Fibroblast of peridontal ligament (primary cell): ENCODE measurements around the gene TMEM109.
A peak's percentile ranks its signal among the peaks of the same experiment; 100 is the strongest.

Experiments used
- DNase-seq: peaks from one replicate; pipeline ENCODE4 v3.0.0-alpha.2; 2010; ENCODE audit errors: extremely low read depth

Gene TMEM109

GRCh38 chr11:60925868-60926267 is 11.9 kb downstream of the TMEM109 start:
- peak; percentile 16 for DNase-seq

- no peak for DNase-seq
Measured at GRCh38 chr11:60926500-60926899, 12.5 kb downstream of the TMEM109 start.

GRCh38 chr11:60927061-60927592 is 13.2 kb downstream of the TMEM109 start:
- DNase-seq: no peak

DNA sequence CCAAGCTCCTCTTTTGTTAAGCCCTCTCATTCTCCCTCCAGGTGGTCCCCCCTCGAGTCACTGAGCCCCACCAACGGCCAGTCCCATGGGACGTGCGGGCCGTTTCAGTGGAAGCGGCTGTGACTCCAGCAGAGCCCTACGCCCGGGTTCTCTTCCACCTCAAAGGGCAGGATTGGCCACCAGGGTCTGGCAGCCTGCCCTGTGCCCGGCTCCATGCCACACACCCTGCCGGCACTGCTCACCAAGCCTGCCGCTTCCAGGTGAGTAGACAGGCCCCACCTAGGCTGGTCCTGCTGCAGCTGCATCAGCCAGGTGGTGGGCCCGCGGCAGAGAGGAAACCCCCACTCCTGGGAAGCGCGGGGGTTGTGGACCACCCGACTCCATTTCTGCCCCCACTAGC is 13.6 kb downstream of the TMEM109 start:
- no peak for DNase-seq

DNA sequence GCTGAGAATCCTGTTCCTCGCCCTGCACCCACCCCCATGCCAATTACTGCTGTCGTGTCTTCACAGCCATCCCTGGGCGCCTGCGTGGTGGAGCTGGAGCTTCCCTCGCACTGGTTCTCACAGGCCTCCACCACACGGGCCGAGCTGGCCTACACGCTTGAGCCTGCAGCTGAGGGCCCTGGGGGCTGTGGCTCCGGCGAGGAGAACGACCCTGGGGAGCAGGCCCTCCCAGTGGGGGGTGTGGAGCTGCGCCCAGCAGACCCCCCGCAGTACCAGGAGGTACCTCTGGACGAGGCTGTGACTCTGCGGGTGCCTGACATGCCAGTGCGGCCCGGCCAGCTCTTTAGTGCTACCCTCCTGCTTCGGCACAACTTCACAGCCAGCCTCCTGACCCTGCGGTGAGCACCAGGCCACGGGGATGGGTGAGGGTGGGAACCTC is 14.6 kb downstream of the TMEM109 start:
- no peak for DNase-seq

GRCh38 chr11:60929764-60930163 is 15.8 kb downstream of the TMEM109 start:
- no peak for DNase-seq

DNA sequence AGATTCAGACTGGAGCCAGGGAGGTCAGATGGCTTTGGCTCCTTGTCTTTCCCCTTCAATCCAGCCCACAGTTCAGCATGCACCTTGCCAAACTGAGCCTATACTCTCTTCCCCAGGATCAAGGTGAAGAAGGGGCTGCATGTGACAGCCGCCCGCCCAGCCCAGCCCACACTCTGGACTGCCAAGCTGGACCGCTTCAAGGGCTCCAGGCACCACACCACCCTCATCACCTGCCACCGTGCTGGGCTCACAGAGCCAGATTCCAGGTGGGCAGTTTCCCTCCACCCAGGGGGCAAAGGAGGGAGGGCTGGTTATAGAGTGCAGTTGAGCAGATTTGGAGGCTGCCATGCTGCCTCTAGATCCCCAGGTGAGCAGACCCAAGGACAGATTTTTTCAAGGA is 16.4 kb downstream of the TMEM109 start:
- DNase-seq: no peak

DNA sequence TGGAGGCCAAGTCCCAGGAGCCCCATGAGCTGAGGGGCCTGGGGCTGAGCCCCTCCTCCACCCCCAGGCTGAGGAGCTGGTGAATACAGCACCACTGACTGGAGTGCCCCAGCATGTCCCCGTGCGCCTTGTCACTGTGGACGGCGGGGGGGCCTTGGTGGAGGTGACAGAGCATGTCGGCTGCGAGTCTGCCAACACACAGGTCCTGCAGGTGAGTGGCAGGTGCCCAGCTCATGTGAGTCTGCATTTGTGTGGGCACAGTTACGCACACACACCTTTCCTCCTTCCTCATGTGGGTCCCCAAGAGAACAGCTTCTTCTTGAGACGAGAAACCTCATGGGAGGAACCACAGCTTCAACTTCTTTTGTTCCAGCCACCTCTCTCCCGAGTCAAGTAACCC is 18.0 kb downstream of the TMEM109 start:
- no peak for DNase-seq

GRCh38 chr11:60932605-60933356 is 18.8 kb downstream of the TMEM109 start:
- DNase-seq: no peak

DNA sequence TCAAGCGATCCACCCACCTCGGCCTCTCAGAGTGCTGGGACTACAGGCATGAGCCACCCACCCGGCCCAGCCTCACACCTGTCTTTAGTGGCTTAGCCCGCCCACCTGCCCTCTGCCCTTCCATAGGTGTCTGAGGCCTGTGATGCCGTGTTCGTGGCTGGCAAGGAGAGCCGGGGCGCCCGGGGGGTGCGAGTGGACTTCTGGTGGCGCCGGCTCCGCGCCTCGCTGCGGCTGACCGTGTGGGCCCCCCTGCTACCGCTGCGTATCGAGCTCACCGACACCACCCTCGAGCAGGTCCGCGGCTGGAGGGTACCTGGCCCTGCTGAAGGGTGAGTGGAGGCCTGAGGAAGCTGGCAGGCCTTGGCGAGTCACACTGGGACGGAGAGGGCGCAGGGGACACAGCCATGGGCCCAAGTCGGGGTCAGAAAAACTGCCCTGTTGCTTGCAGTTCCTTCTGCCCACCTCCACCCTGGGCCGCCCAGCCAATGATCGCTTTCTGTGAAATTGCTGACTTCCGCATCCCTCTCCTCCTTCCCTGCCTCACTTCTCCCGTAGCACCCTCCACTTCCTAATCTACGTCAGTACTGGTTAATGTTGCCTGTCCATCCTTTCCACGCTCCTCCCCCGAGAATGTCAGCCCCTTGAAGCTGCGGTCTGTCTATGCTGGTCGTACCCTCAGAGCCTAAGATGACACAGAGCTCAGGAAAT is 19.6 kb downstream of the TMEM109 start:
- DNase-seq: no peak

DNA sequence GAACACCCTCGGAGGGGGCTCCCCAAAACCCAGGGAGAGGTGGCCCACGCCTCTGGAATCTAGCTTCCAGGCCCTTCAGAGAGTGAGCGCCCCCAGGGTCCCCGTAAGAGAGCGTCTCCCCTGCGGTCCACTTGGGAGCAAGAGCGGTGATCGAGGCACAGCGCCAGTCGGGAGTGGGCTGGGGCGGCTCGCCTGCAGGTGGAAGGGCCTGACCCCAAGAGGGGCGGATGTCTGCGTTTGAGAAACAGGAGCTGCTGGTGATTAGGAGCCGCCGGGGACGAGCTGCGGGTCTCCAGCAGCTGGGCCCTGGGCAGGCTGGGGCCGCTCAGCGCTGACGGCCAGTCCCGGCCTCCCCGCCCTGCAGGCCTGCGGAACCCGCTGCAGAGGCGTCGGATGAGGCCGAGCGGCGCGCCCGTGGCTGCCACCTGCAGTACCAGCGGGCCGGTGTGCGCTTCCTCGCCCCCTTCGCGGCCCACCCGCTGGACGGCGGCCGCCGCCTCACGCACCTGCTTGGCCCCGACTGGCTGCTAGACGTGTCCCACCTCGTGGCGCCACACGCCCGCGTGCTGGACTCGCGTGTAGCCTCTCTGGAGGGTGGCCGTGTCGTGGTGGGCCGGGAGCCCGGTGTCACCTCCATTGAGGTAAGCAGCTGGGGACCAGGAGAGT is 20.3 kb downstream of the TMEM109 start:
- DNase-seq: no peak

- DNase-seq: no peak
Measured at GRCh38 chr11:60934790-60935605, 21.0 kb downstream of the TMEM109 start.

DNA sequence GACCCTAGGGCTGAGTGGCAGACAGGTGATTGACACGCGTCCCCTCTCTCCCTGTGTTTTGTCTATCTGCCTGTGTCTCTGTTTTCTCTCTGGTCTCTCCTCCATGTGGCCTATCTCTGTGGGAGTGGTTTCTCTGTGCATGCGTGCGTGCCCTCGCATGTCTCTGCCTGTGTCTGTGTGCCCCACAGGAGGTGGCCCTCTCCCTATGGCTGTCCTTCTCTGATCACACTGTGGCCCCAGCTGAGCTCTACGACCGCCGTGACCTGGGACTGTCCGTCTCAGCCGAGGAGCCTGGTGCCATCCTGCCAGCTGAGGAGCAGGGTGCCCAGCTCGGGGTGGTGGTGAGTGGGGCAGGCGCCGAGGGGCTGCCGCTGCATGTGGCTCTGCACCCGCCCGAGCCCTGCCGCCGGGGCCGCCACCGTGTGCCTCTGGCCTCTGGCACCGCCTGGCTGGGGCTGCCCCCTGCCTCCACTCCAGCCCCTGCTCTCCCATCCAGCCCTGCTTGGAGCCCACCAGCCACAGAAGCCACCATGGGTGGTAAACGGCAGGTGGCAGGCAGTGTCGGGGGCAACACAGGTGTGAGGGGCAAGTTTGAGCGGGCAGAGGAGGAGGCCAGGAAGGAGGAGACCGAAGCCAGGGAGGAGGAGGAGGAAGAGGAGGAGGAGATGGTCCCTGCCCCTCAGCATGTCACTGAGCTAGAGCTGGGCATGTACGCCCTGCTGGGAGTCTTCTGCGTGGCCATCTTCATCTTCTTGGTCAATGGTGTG is 21.9 kb downstream of the TMEM109 start:
- no peak for DNase-seq

- no peak for DNase-seq
Measured at GRCh38 chr11:60936467-60937143, 22.6 kb downstream of the TMEM109 start.

DNA sequence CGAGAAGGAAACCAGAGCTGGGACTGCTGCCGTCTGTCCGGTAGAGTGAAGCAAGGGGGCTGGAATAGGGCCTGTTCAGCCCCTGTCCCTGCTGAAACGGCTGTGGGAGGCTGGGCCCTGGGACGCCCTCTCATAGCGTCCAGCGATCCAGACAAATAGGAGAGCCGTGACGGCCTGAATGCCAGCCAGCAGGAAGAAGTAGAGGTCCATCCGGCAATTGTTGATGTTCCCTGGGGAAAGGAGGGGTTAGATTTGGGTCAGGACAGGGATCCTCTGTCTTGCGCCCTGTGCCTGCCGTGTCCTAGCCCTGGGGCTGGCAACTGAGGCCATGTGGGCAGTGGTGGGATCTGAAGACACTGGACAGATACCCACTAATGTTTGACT is 23.2 kb downstream of the TMEM109 start:
- DNase-seq: no peak

- no peak for DNase-seq
Measured at GRCh38 chr11:60937811-60938210, 23.9 kb downstream of the TMEM109 start.

DNA sequence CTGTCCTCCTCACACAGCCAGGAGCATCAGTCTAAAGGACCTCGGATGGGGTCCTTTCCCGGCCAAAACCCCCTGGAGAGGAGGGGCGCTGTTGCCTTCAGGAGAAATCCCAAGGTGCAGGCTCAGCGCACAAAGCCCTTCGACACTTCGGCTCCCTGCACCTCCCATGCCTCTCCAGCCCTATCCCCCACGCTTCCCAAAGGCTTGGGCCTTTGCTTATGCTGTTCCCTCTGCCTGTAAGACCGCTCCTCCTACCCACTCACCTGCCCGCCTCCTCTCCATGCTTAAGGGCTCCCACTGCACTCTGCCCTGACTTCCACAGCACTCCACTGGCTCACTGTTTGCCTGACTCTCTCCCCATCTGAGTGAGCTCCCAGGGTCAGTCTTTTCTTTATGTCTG is 24.5 kb downstream of the TMEM109 start:
- no peak for DNase-seq

GRCh38 chr11:60939301-60939700 is 25.3 kb downstream of the TMEM109 start:
- DNase-seq: no peak

GRCh38 chr11:60939855-60940254 is 25.9 kb downstream of the TMEM109 start:
- peak; percentile 40 for DNase-seq

- no peak for DNase-seq
Measured at GRCh38 chr11:60941371-60942119, 27.6 kb downstream of the TMEM109 start.
